Measurements from ENCODE around the gene PCDHB14. TPM values are rescaled to one million over a fixed set of nuclear protein-coding genes. Genes with fewer than 3 reads are reported as not detected.
A peak's percentile ranks its signal among the peaks of the same experiment; 100 is the strongest.
"Not testable (repeated sequence)": the region's sequence is repeated elsewhere in the genome, so short reads cannot be mapped to it uniquely, and the experiment has no call there.

PCDHB14 gene
- total RNA-seq, 1 donor from 2014 or later, result 7.2 TPM

DNA sequence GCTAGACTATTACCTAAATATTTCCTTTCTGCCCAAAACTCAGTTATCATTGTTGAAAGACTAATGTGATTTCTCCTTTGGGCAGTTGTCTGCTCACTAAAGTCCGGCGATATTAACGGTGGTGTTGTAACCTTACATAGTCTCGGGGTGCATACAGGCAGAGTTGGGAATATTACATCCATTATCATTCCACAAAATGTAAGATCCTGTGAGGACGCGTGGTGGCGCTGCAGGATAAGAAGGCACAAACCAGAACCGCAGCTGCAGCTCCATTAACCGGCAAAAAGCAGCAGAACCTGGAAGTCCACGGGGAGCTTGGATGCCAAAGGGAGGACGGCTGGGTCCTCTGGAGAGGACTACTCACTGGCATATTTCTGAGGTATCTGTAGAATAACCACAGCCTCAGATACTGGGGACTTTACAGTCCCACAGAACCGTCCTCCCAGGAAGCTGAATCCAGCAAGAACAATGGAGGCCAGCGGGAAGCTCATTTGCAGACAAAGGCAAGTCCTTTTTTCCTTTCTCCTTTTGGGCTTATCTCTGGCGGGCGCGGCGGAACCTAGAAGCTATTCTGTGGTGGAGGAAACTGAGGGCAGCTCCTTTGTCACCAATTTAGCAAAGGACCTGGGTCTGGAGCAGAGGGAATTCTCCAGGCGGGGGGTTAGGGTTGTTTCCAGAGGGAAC lies 9.3 kb upstream of the PCDHB14 start, which contains the start of gene PCDHB13:
Gene PCDHB13 (plus strand): TSS at position 264 of the 684 bp plus-strand sequence. CDS start 205 bp downstream, at position 469.
- H4K20me1 ChIP-seq (ENCODE audit: low read depth); H3K4me2 ChIP-seq; H3K27ac Mint-ChIP-seq; H3K27me3 Mint-ChIP-seq (ENCODE audit: insufficient read depth, low read depth); H3F3A ChIP-seq (ENCODE audit: low read depth); H3K4me1 Mint-ChIP-seq; H3K4me1 ChIP-seq; H3K79me2 ChIP-seq (ENCODE audit: low read depth); H3K27ac ChIP-seq; H3K9me3 ChIP-seq (ENCODE audit: low read depth); H3K9ac ChIP-seq; H3K4me3 Mint-ChIP-seq; H3K27me3 ChIP-seq; H3K36me3 ChIP-seq; H3K4me3 ChIP-seq: not testable (repeated sequence)
- Mint-ChIP-seq H3K36me3 (peaks cover 14% of the 10 kb centered on the region), H3K9me3 (peaks cover 55% of the 10 kb centered on the region)
- H2AFZ ChIP-seq (replicated peaks), result peak within 1 kb of the TSS; percentile 63
- peak; percentile 63 for DNase-seq (ENCODE audit: low spot score)
- TF ChIP-seq, protein P1, sequence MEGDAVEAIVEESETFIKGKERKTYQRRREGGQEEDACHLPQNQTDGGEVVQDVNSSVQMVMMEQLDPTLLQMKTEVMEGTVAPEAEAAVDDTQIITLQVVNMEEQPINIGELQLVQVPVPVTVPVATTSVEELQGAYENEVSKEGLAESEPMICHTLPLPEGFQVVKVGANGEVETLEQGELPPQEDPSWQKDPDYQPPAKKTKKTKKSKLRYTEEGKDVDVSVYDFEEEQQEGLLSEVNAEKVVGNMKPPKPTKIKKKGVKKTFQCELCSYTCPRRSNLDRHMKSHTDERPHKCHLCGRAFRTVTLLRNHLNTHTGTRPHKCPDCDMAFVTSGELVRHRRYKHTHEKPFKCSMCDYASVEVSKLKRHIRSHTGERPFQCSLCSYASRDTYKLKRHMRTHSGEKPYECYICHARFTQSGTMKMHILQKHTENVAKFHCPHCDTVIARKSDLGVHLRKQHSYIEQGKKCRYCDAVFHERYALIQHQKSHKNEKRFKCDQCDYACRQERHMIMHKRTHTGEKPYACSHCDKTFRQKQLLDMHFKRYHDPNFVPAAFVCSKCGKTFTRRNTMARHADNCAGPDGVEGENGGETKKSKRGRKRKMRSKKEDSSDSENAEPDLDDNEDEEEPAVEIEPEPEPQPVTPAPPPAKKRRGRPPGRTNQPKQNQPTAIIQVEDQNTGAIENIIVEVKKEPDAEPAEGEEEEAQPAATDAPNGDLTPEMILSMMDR (IDR thresholded peaks at IDR 0.05), result peak; percentile 58

DNA sequence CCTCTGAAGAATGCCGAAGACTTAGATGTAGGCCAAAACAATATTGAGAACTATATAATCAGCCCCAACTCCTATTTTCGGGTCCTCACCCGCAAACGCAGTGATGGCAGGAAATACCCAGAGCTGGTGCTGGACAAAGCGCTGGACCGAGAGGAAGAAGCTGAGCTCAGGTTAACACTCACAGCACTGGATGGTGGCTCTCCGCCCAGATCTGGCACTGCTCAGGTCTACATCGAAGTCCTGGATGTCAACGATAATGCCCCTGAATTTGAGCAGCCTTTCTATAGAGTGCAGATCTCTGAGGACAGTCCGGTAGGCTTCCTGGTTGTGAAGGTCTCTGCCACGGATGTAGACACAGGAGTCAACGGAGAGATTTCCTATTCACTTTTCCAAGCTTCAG lies 8.6 kb upstream of the PCDHB14 start:
- H3K79me2 ChIP-seq (ENCODE audit: low read depth); H3K4me1 ChIP-seq; H2AFZ ChIP-seq (replicated peaks); H3K4me2 ChIP-seq; H3K4me3 ChIP-seq; H3K4me3 Mint-ChIP-seq; DNase-seq (ENCODE audit: low spot score); H3K9me3 ChIP-seq (ENCODE audit: low read depth); H3K27me3 Mint-ChIP-seq (ENCODE audit: insufficient read depth, low read depth); H3K36me3 ChIP-seq; H3K27me3 ChIP-seq; H3K4me1 Mint-ChIP-seq; H3K27ac ChIP-seq; H4K20me1 ChIP-seq (ENCODE audit: low read depth); H3F3A ChIP-seq (ENCODE audit: low read depth); H3K27ac Mint-ChIP-seq; H3K9ac ChIP-seq: not testable (repeated sequence)
- peaks cover 48% of the 10 kb centered on the region for H3K9me3 Mint-ChIP-seq
- peaks cover 14% of the 10 kb centered on the region for H3K36me3 Mint-ChIP-seq

DNA sequence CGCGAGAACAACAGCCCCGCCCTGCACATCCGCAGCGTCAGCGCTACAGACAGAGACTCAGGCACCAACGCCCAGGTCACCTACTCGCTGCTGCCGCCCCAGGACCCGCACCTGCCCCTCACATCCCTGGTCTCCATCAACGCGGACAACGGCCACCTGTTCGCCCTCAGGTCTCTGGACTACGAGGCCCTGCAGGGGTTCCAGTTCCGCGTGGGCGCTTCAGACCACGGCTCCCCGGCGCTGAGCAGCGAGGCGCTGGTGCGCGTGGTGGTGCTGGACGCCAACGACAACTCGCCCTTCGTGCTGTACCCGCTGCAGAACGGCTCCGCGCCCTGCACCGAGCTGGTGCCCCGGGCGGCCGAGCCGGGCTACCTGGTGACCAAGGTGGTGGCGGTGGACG lies 7.6 kb upstream of the PCDHB14 start:
- peaks cover 41% of the 10 kb centered on the region for H3K9me3 Mint-ChIP-seq
- H4K20me1 ChIP-seq (ENCODE audit: low read depth); H3K9ac ChIP-seq; H3K27me3 Mint-ChIP-seq (ENCODE audit: insufficient read depth, low read depth); H3K4me3 Mint-ChIP-seq; H3K36me3 ChIP-seq; DNase-seq (ENCODE audit: low spot score); H3K4me3 ChIP-seq; H3K4me1 ChIP-seq; H3K27me3 ChIP-seq; H3K9me3 ChIP-seq (ENCODE audit: low read depth); H3F3A ChIP-seq (ENCODE audit: low read depth); H3K4me2 ChIP-seq; H3K27ac Mint-ChIP-seq; H3K4me1 Mint-ChIP-seq; H2AFZ ChIP-seq (replicated peaks); H3K27ac ChIP-seq; H3K79me2 ChIP-seq (ENCODE audit: low read depth): not testable (repeated sequence)
- peaks cover 10% of the 10 kb centered on the region for H3K36me3 Mint-ChIP-seq

DNA sequence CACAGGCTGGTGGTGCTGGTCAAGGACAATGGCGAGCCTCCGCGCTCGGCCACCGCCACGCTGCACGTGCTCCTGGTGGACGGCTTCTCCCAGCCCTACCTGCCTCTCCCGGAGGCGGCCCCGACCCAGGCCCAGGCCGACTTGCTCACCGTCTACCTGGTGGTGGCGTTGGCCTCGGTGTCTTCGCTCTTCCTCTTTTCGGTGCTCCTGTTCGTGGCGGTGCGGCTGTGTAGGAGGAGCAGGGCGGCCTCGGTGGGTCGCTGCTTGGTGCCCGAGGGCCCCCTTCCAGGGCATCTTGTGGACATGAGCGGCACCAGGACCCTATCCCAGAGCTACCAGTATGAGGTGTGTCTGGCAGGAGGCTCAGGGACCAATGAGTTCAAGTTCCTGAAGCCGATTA lies 7.1 kb upstream of the PCDHB14 start:
- not testable (repeated sequence) for H3K36me3 Mint-ChIP-seq; H2AFZ ChIP-seq (replicated peaks); H3K4me1 ChIP-seq

DNA sequence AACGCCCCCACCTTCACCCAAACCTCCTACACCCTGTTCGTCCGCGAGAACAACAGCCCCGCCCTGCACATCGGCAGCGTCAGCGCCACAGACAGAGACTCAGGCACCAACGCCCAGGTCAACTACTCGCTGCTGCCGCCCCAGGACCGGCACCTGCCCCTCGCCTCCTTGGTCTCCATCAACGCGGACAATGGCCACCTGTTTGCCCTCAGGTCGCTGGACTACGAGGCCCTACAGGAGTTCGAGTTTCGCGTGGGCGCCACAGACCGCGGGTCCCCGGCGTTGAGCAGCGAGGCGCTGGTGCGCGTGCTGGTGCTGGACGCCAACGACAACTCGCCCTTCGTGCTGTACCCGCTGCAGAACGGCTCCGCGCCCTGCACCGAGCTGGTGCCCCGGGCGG lies 1.7 kb downstream of the PCDHB14 start:
- not testable (repeated sequence) for H3K9me3 ChIP-seq (ENCODE audit: low read depth); H3K4me1 ChIP-seq; H3K9ac ChIP-seq; DNase-seq (ENCODE audit: low spot score); H3K27ac ChIP-seq; H4K20me1 ChIP-seq (ENCODE audit: low read depth); H3K27me3 Mint-ChIP-seq (ENCODE audit: insufficient read depth, low read depth); H3K4me1 Mint-ChIP-seq; H3K4me3 Mint-ChIP-seq; H3F3A ChIP-seq (ENCODE audit: low read depth); H3K36me3 Mint-ChIP-seq; H3K4me3 ChIP-seq; H3K4me2 ChIP-seq; H3K27me3 ChIP-seq; H3K27ac Mint-ChIP-seq; H3K79me2 ChIP-seq (ENCODE audit: low read depth); H2AFZ ChIP-seq (replicated peaks); H3K36me3 ChIP-seq
- peaks cover 29% of the 10 kb centered on the region for H3K9me3 Mint-ChIP-seq

More for the DNA sequence above, 7.1 kb upstream of the PCDHB14 start:
- H3K4me3 Mint-ChIP-seq; H3K36me3 ChIP-seq; H3K9ac ChIP-seq; H3F3A ChIP-seq (ENCODE audit: low read depth); H4K20me1 ChIP-seq (ENCODE audit: low read depth); H3K27me3 Mint-ChIP-seq (ENCODE audit: insufficient read depth, low read depth); H3K4me1 Mint-ChIP-seq; DNase-seq (ENCODE audit: low spot score); H3K4me2 ChIP-seq; H3K27ac ChIP-seq; H3K9me3 ChIP-seq (ENCODE audit: low read depth); H3K4me3 ChIP-seq; H3K27ac Mint-ChIP-seq; H3K79me2 ChIP-seq (ENCODE audit: low read depth); H3K27me3 ChIP-seq: not testable (repeated sequence)
- H3K9me3 Mint-ChIP-seq, result peaks cover 39% of the 10 kb centered on the region

DNA sequence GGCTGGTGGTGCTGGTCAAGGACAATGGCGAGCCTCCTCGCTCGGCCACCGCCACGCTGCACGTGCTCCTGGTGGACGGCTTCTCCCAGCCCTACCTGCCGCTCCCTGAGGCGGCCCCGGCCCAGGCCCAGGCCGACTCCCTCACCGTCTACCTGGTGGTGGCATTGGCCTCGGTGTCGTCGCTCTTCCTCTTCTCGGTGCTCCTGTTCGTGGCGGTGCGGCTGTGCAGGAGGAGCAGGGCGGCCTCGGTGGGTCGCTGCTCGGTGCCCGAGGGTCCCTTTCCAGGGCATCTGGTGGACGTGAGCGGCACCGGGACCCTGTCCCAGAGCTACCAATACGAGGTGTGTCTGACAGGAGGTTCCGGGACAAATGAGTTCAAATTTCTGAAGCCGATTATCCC lies 2.3 kb downstream of the PCDHB14 start:
- not testable (repeated sequence) for H3K27me3 ChIP-seq; H3K4me1 ChIP-seq; H3K36me3 ChIP-seq; H3K27ac ChIP-seq; H3K9ac ChIP-seq; H3K4me3 Mint-ChIP-seq; H3K4me3 ChIP-seq; DNase-seq (ENCODE audit: low spot score); H3K27me3 Mint-ChIP-seq (ENCODE audit: insufficient read depth, low read depth); H3K4me2 ChIP-seq; H3K36me3 Mint-ChIP-seq; H3K4me1 Mint-ChIP-seq; H4K20me1 ChIP-seq (ENCODE audit: low read depth); H3K27ac Mint-ChIP-seq; H3F3A ChIP-seq (ENCODE audit: low read depth); H2AFZ ChIP-seq (replicated peaks); H3K9me3 ChIP-seq (ENCODE audit: low read depth); H3K79me2 ChIP-seq (ENCODE audit: low read depth)
- H3K9me3 Mint-ChIP-seq, result peaks cover 29% of the 10 kb centered on the region

Data from neural progenitor cell (in vitro differentiated cells).